Measurements from ENCODE around the gene FLVCR2.

DNA sequence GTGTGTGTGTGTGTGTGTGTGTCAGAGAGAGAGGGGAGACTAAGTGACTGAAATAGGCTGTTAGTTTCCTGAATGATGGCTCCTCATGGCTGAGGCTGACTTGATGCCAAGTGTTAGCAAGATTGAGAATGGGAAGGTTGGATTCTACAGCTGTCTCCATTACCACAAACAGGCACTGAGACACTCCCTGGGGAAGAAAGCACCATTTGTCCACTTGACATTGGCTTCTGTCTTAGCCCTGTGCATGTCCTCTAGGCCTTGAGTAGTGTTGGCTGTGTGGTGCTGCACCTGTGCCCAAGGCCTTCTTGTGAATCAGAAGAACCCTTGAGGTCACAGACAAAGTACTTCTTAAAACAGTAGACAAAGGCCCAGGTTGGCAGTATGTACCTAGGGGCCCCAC is 66.6 kb downstream of the FLVCR2 start:
- TF ChIP-seq EZH2 (IDR thresholded peaks at IDR 0.05) (no peak), POLR2AphosphoS5 (IDR thresholded peaks at IDR 0.05; ENCODE audit: borderline replicate concordance, low read depth, low read length) (no peak)

Data from SK-N-MC (cell line).